SJCRH30 (cell line): ENCODE measurements around the gene TCP11. TPM values are rescaled to one million over a fixed set of nuclear protein-coding genes. Genes with fewer than 3 reads are reported as not detected.

Source experiments
- DNase-seq, 2 experiments: peaks; one replicate each; pipeline ENCODE4 v3.0.0-alpha.2; 2015 to 2020
- H3K27ac ChIP-seq: fragments of 250-450 bp; sonication (Bioruptor Pico); 2 replicates; pipeline ENCODE4 v1.5.1; 2020; ENCODE audit warnings: mild to moderate bottlenecking, moderate library complexity
- H3K27me3 ChIP-seq: fragments of 250-450 bp; sonication (Bioruptor Pico); 2 replicates; pipeline ENCODE4 v1.5.1; 2020; ENCODE audit warnings: mild to moderate bottlenecking, moderate library complexity
- H3K36me3 ChIP-seq: fragments of 250-450 bp; sonication (Bioruptor Pico); 2 replicates; pipeline ENCODE4 v1.5.1; 2020; ENCODE audit warnings: mild to moderate bottlenecking, moderate library complexity
- H3K4me1 ChIP-seq: fragments of 250-450 bp; sonication (Bioruptor Pico); 2 replicates; pipeline ENCODE4 v1.5.1; 2020; ENCODE audit warnings: mild to moderate bottlenecking, moderate library complexity
- H3K4me3 ChIP-seq: fragments of 250-450 bp; sonication (Bioruptor Pico); 2 replicates; pipeline ENCODE4 v1.5.1; 2020; ENCODE audit warnings: mild to moderate bottlenecking, moderate library complexity
- H3K9me3 ChIP-seq: fragments of 250-450 bp; sonication (Bioruptor Pico); replicated peaks from 2 replicates; pipeline ENCODE4 v1.5.1; 2020; ENCODE audit warnings: mild to moderate bottlenecking, moderate library complexity
- total RNA-seq: library from RNA; depleted of rRNA; stranded (reverse); fragments of >200 nt; shearing (Covaris generic); gene quantifications from 2 replicates; pipeline ENCODE4 v1.2.3, GENCODE V29; 2014; rRNA removed

The TCP11 gene
- total RNA-seq: not detected in 2 replicates

GRCh38 chr6:35141007-35141655 is at the start of gene TCP11:
TCP11 (minus strand) TSS chr6:35141339; CDS start chr6:35140870, 469 bp downstream.
- DNase-seq: no peak
- H3K9me3 ChIP-seq: no peaks in the 10 kb centered on the region
- H3K36me3 ChIP-seq: no peaks in the 10 kb centered on the region
- H3K4me3 ChIP-seq: no peak within 1 kb of the TSS
- no peaks in the 10 kb centered on the region for H3K27me3 ChIP-seq
- H3K27ac ChIP-seq: peak within 1 kb of the TSS; percentile 33; the same call in 1 of the 2 replicates
- peaks cover 8% of the 10 kb centered on the region for H3K4me1 ChIP-seq

GRCh38 chr6:35190306-35190705 is 49.2 kb upstream of the TCP11 start:
- Histone ChIP-seq H3K4me3 (no peak overlapping the region), H3K27ac (no peak overlapping the region), H3K9me3 (no peaks in the 10 kb centered on the region), H3K27me3 (no peaks in the 10 kb centered on the region), H3K4me1 (no peaks in the 10 kb centered on the region), H3K36me3 (no peaks in the 10 kb centered on the region)
- DNase-seq: no peak

GRCh38 chr6:35188886-35189285 is 47.7 kb upstream of the TCP11 start:
- Histone ChIP-seq H3K4me3 (no peak overlapping the region), H3K27me3 (no peaks in the 10 kb centered on the region), H3K36me3 (no peaks in the 10 kb centered on the region), H3K27ac (no peak overlapping the region), H3K9me3 (no peaks in the 10 kb centered on the region), H3K4me1 (no peaks in the 10 kb centered on the region)
- no peak for DNase-seq

- peaks cover 2% of the 10 kb centered on the region; the same call in 1 of the 2 replicates for H3K4me1 ChIP-seq
- no peak for DNase-seq
- H3K36me3 ChIP-seq: no peaks in the 10 kb centered on the region
- H3K27me3 ChIP-seq: no peaks in the 10 kb centered on the region
- H3K4me3 ChIP-seq: no peak overlapping the region
- no peaks in the 10 kb centered on the region for H3K9me3 ChIP-seq
- H3K27ac ChIP-seq: no peak overlapping the region
Measured at GRCh38 chr6:35186571-35186970, 45.4 kb upstream of the TCP11 start.

GRCh38 chr6:35185971-35186370 is 44.8 kb upstream of the TCP11 start:
- no peaks in the 10 kb centered on the region for H3K36me3 ChIP-seq
- H3K4me3 ChIP-seq: no peak overlapping the region
- H3K27me3 ChIP-seq: no peaks in the 10 kb centered on the region
- DNase-seq: no peak
- H3K4me1 ChIP-seq: peaks cover 2% of the 10 kb centered on the region; the same call in 1 of the 2 replicates
- no peaks in the 10 kb centered on the region for H3K9me3 ChIP-seq
- no peak overlapping the region for H3K27ac ChIP-seq

- H3K4me3 ChIP-seq: no peak overlapping the region
- peaks cover 2% of the 10 kb centered on the region; the same call in 1 of the 2 replicates for H3K4me1 ChIP-seq
- no peak overlapping the region for H3K27ac ChIP-seq
- H3K9me3 ChIP-seq: no peaks in the 10 kb centered on the region
- H3K36me3 ChIP-seq: no peaks in the 10 kb centered on the region
- H3K27me3 ChIP-seq: no peaks in the 10 kb centered on the region
- no peak for DNase-seq
Measured at GRCh38 chr6:35185302-35185681, 44.2 kb upstream of the TCP11 start.

- H3K27ac ChIP-seq: no peak overlapping the region
- H3K36me3 ChIP-seq: no peaks in the 10 kb centered on the region
- H3K4me3 ChIP-seq: no peak overlapping the region
- H3K27me3 ChIP-seq: no peaks in the 10 kb centered on the region
- H3K4me1 ChIP-seq: peaks cover 2% of the 10 kb centered on the region; the same call in 1 of the 2 replicates
- H3K9me3 ChIP-seq: no peaks in the 10 kb centered on the region
- DNase-seq: no peak
Measured at GRCh38 chr6:35184580-35185301, 43.6 kb upstream of the TCP11 start.

GRCh38 chr6:35183935-35184334 is 42.8 kb upstream of the TCP11 start:
- H3K4me1 ChIP-seq: peaks cover 2% of the 10 kb centered on the region; the same call in 1 of the 2 replicates
- no peaks in the 10 kb centered on the region for H3K9me3 ChIP-seq
- H3K4me3 ChIP-seq: no peak overlapping the region
- H3K27ac ChIP-seq: no peak overlapping the region
- H3K36me3 ChIP-seq: no peaks in the 10 kb centered on the region
- no peak for DNase-seq
- H3K27me3 ChIP-seq: no peaks in the 10 kb centered on the region

- H3K9me3 ChIP-seq: no peaks in the 10 kb centered on the region
- no peak for DNase-seq
- no peak overlapping the region for H3K4me3 ChIP-seq
- no peaks in the 10 kb centered on the region for H3K27me3 ChIP-seq
- H3K27ac ChIP-seq: no peak overlapping the region
- H3K36me3 ChIP-seq: no peaks in the 10 kb centered on the region
- H3K4me1 ChIP-seq: peaks cover 2% of the 10 kb centered on the region; the same call in 1 of the 2 replicates
Measured at GRCh38 chr6:35183281-35183680, 42.1 kb upstream of the TCP11 start.

GRCh38 chr6:35181933-35182612 is 40.9 kb upstream of the TCP11 start:
- Histone ChIP-seq H3K4me3 (no peak overlapping the region), H3K9me3 (no peaks in the 10 kb centered on the region), H3K36me3 (no peaks in the 10 kb centered on the region), H3K27ac (no peak overlapping the region), H3K27me3 (no peaks in the 10 kb centered on the region), H3K4me1 (peaks cover 2% of the 10 kb centered on the region; the same call in 1 of the 2 replicates)
- peak; percentile 23 to 40 for DNase-seq

GRCh38 chr6:35181308-35181932 is 40.3 kb upstream of the TCP11 start:
- Histone ChIP-seq H3K27ac (no peak overlapping the region), H3K9me3 (no peaks in the 10 kb centered on the region), H3K27me3 (no peaks in the 10 kb centered on the region), H3K36me3 (no peaks in the 10 kb centered on the region), H3K4me1 (peaks cover 2% of the 10 kb centered on the region; the same call in 1 of the 2 replicates), H3K4me3 (no peak overlapping the region)
- DNase-seq: no peak

- no peak for DNase-seq
- Histone ChIP-seq H3K4me3 (no peak overlapping the region), H3K4me1 (peaks cover 2% of the 10 kb centered on the region; the same call in 1 of the 2 replicates), H3K36me3 (no peaks in the 10 kb centered on the region), H3K27me3 (no peaks in the 10 kb centered on the region), H3K9me3 (no peaks in the 10 kb centered on the region), H3K27ac (no peak overlapping the region)
Measured at GRCh38 chr6:35179901-35180535, 38.9 kb upstream of the TCP11 start.

GRCh38 chr6:35178932-35179832 is 38.0 kb upstream of the TCP11 start:
- no peak for DNase-seq
- Histone ChIP-seq H3K27ac (no peak overlapping the region), H3K4me3 (no peak overlapping the region), H3K27me3 (no peaks in the 10 kb centered on the region), H3K4me1 (peaks cover 2% of the 10 kb centered on the region; the same call in 1 of the 2 replicates), H3K36me3 (no peaks in the 10 kb centered on the region), H3K9me3 (no peaks in the 10 kb centered on the region)
